Activated CD8-positive, alpha-beta memory T cell treated with anti-CD3 and anti-CD28 coated beads for 36 hours (primary cell): ENCODE data around the gene UIMC1. TPM values are rescaled to one million over a fixed set of nuclear protein-coding genes. Genes with fewer than 3 reads are reported as not detected.

Source experiments
- CTCF ChIA-PET: fragments of 350-600 bp; sonication (Branson Sonifier 250); formaldehyde crosslinking; loops from one replicate; lab custom pipeline; 2021; ENCODE audit warnings: antibody characterized with exemption; lab: Charles Lee
- POLR2A ChIA-PET: fragments of 350-600 bp; sonication (Branson Sonifier 250); formaldehyde crosslinking; loops from one replicate; lab custom pipeline; 2021; ENCODE audit warnings: antibody characterized with exemption; lab: Charles Lee
- total RNA-seq, 2 experiments: library from RNA; stranded (reverse); gene quantifications; one replicate each; pipeline ENCODE4 v1.2.3, GENCODE V29; 2021

The UIMC1 gene
- total RNA-seq, 2 experiments from 2014 or later, result 40.0 to 41.3 TPM

DNA sequence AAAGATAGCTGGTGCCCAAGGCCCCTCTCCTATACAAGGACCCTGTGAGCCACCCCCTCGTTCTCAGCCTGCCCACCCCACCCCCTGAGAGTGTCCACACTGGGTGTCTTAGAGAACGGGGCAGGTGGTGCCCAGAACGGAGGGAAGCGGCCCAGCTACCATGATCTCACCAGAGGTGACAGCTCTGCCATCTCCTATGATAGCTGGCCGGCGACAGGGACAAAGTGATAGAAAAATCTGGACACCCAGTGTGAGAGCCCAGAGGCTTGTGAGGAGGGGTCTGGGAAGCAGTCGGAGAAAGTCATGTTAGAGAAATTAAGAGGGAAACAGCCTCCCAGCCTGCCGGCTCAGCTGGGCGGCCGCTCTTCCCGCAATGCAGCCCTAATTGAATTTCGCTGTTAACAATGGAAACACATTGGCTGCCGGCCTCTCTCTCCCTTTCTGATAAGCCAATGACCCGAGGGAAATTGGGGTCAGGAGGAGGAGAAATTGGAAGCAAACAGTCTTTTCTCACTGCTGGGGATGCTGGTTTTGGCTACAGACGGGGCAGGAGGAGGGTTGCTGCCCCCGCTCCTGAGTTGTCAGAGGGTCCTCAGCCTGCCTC lies 139.8 kb downstream of the UIMC1 start:
- ChIA-PET CTCF (no interaction called here), POLR2A (no interaction called here)

DNA sequence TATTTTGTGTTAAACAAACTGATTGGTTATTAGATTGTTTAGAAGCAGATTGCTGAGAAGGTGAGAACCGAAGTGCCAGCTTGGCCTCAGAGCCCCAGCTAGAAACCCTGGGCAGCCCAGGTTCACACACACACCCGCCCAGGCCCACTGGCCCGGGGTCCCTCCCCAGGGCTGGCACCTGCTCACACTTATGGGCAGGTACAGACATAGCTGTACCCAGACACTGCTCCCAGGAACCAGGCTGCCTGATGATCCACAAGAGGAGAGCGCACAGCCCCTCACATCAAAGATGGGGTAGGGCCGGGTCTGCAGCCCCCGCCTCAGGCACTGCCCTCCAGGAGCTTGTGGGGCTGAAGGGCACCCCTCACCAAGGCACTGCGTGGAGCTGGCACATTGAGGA lies 140.6 kb downstream of the UIMC1 start:
- CTCF ChIA-PET, result no interaction called here
- POLR2A ChIA-PET, result interaction anchor here (0.6 kb wide), 1 partner anchor 391 kb away, joined by 3 read pairs; no protein-coding TSS in a partner anchor

DNA sequence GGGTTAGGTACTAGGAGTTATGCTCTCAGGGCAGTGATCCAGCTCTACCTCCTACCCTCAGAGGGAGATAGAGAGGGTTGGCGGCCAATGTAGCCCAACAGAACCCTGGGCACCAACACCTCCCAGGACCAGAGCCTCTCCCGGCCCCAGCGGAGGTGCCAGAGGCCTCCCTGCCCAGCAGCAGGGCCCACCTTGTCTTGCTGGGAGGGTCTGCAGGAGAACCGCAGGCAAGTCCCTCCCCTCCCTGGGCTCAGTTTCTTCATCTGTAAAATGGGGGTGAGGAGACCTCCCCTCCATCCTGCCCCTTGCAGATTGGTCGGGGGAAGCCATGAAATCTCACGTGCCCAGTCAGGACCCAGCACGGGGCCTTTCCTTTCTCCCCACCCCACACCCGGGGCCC lies 141.8 kb downstream of the UIMC1 start:
- CTCF ChIA-PET, result interaction anchor here (0.6 kb wide), 1 partner anchor 329 kb away, joined by 3 read pairs; no protein-coding TSS in a partner anchor
- POLR2A ChIA-PET, result no interaction called here

GRCh38 chr5:176863765-176864098 lies 142.8 kb downstream of the UIMC1 start:
- ChIA-PET POLR2A (no interaction called here), CTCF (no interaction called here)

DNA sequence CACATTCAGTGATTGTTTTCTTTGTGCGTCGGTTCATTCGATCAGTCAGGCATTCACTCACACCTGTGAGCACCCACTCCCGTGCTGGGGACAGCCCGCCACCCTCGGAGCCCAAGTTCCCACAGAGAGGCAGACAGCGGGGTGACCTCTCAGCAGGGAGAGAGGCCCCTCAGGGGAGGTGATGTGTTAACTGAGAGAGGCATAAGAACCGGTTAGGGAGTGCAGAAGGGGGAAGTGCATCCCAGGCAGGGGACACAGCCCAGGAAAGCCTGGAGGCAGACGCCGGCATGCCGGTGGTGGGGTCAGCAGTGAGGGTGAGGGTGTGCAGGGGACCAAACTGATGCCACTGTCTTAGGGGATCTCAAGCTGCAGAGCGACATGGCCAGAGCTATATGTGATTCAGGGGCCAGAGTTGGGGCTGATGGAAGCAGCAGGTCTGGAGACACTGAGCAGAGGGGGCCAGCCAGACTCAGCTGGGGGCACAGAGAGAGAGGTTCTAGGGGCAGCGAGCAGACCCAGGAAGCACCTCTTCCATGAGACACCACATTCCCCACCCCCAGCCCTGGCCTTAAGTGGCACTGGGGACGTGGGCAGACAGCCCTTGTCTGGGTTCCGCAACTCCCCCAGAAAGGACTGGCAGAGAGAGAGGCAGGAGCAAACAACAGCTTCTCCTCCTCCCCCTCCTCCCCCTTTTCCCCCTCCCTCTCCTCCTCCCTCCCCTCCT lies 143.4 kb downstream of the UIMC1 start:
- ChIA-PET CTCF (no interaction called here), POLR2A (no interaction called here)

DNA sequence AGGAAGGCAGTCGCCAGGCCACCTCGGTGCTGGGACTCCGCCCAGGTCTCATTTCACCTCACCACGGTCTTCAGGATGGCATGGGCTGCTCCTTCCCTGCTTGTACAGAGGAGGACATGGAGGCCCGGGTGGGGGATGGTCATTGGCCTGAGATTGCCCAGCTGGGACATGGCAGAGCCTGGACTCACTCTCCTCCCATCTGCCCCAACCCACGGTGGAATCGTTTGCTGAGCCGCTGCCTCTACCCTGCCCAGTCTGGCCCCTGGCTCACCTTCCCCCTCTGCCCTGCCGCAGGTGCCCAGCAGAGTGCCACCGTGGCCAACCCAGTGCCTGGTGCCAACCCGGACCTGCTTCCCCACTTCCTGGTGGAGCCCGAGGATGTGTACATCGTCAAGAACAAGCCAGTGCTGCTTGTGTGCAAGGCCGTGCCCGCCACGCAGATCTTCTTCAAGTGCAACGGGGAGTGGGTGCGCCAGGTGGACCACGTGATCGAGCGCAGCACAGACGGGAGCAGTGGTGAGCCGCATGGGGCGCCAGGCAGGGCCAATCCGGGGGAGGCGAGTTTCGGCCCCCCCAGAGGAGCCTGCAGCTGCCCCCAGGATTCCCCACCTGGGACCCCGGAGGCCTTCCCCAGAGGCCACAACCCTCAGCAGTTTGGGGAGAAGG lies 144.1 kb downstream of the UIMC1 start:
- ChIA-PET POLR2A (no interaction called here), CTCF (no interaction called here)

- ChIA-PET POLR2A (no interaction called here), CTCF (no interaction called here)
Measured at GRCh38 chr5:176861276-176861675, 145.3 kb downstream of the UIMC1 start.

DNA sequence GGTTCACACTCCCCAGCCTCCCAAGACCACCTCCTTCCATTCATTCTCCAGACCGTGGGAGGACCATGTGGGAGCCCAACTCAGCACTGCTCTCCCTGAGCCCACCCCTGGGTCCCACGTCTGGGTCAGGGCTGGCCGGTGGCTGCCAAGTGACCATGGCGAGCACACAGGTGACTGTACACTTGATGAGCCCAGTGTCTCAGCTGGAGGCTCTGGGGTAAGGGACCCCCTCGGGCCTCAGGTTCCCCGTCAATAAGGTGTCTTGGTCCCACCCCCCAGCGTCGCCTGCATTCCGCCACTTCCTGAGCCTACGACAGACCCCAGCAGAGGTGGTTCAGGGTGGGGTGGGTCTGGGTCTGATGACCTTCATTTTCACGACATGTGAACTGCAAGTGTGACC lies 146.2 kb downstream of the UIMC1 start:
- ChIA-PET POLR2A (no interaction called here), CTCF (no interaction called here)

DNA sequence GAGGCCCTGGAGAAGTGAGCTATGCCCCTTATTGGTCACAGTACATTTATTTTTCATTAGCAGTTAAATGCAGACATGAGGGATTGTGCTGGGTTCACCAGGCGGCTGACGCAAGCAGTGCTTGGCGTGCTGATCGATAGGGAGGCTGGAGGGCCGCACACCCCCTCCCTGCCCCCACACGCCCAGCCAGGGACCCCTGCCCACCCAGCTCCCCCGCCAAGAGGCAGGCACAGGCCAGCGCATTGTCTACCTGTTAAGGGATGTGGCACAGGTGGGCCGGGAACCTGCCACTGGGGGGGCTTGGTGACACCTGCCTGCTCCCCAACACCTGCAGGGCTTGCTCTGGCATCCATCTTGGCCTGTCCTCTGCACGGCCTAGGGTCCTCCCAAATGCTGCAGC lies 146.7 kb downstream of the UIMC1 start:
- ChIA-PET POLR2A (no interaction called here), CTCF (no interaction called here)

GRCh38 chr5:176857894-176858273 lies 148.7 kb downstream of the UIMC1 start:
- ChIA-PET POLR2A (no interaction called here), CTCF (no interaction called here)

GRCh38 chr5:176857216-176857893 lies 149.2 kb downstream of the UIMC1 start:
- ChIA-PET CTCF (no interaction called here), POLR2A (no interaction called here)

DNA sequence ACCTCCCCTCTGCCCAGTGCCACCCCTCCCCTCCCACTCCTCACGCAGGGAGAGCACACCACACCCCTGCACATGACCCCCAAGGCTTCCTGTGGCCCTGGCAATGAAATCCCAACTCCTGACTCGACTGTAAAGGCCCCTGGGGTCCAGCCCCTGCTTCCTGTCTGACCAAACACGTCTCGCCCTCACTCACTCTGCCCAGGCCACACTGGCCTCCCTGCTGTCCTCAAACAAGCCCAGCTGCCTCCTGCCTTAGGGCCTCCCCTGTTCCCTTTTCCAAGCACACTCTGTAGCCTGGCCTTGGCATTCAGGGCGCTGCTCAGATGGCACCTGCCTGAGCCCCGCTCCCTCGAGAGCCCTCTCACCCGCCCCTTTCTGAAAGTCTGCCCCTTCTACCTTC lies 149.8 kb downstream of the UIMC1 start:
- CTCF ChIA-PET, result no interaction called here
- POLR2A ChIA-PET, result no interaction called here

- POLR2A ChIA-PET, result no interaction called here
Measured at GRCh38 chr5:176855598-176855997, 151.0 kb downstream of the UIMC1 start.

More at GRCh38 chr5:176855598-176855997, 151.0 kb downstream of the UIMC1 start:
- CTCF ChIA-PET, result no interaction called here

Other genes with a start within 250 kb of the UIMC1 start
- not detected for gene UNC5A, start 196.2 kb downstream of the UIMC1 start, total RNA-seq
- gene HK3, start 107.4 kb downstream of the UIMC1 start, total RNA-seq, result under 1 TPM in 1 of 2 experiments, not detected in 1; 0.06 TPM
- 10 to 100 TPM; 21.2 TPM for gene ZNF346, start 15.9 kb upstream of the UIMC1 start, total RNA-seq
- 1 to 10 TPM in 1 of 2 experiments, under 1 TPM in 1; 0.97 to 1.2 TPM for gene FGFR4, start 80.1 kb upstream of the UIMC1 start, total RNA-seq
- 10 to 100 TPM; 78.6 to 80.4 TPM for gene NSD1, start 127.0 kb upstream of the UIMC1 start, total RNA-seq